NCI-H1105 treated with DMSO at 0.1 percent for 48 hours (cell line): Measurements from ENCODE around the gene ADAMTS3.

Source experiments
- DNase-seq: peaks from one replicate; lab custom pipeline; 2025; lab: John Stamatoyannopoulos, UW

Gene ADAMTS3

GRCh38 chr4:72286910-72287309, 282.1 kb downstream of the ADAMTS3 start:
- DNase-seq, result no peak

- DNase-seq, result peak; percentile 13
Measured at GRCh38 chr4:72286185-72286584, 282.8 kb downstream of the ADAMTS3 start.

GRCh38 chr4:72283357-72283756, 285.7 kb downstream of the ADAMTS3 start:
- DNase-seq, result no peak

- no peak for DNase-seq
Measured at GRCh38 chr4:72280252-72280651, 288.8 kb downstream of the ADAMTS3 start.

GRCh38 chr4:72275381-72275780, 293.6 kb downstream of the ADAMTS3 start:
- DNase-seq, result no peak

- DNase-seq, result no peak
Measured at GRCh38 chr4:72274251-72274650, 294.8 kb downstream of the ADAMTS3 start.

- no peak for DNase-seq
Measured at GRCh38 chr4:72255269-72255668, 313.8 kb downstream of the ADAMTS3 start.

GRCh38 chr4:72243641-72244040, 325.4 kb downstream of the ADAMTS3 start:
- DNase-seq, result no peak

- no peak for DNase-seq
Measured at GRCh38 chr4:72239487-72240116, 329.4 kb downstream of the ADAMTS3 start.
